Endothelial cell (in vitro differentiated cells): Measurements from ENCODE around the gene PARD3. TPM values are rescaled to one million over a fixed set of nuclear protein-coding genes. Genes with fewer than 3 reads are reported as not detected.

ENCODE experiments used
- DNase-seq: peaks from one replicate; pipeline ENCODE4 v3.0.0; 2021; ENCODE audit warnings: low spot score
- H3K27ac Mint-ChIP-seq: one replicate; pipeline ENCODE4 v1.8.0; 2021; ENCODE audit warnings: mixed read lengths, inconsistent platforms; ENCODE audit not compliant: unreplicated experiment
- H3K27me3 Mint-ChIP-seq: one replicate; pipeline ENCODE4 v1.8.0; 2021; ENCODE audit warnings: mild to moderate bottlenecking, moderate library complexity, mixed read lengths, inconsistent platforms; ENCODE audit not compliant: unreplicated experiment
- H3K36me3 Mint-ChIP-seq: one replicate; pipeline ENCODE4 v1.8.0; 2021; ENCODE audit warnings: mild to moderate bottlenecking, low read depth, mixed read lengths, inconsistent platforms; ENCODE audit not compliant: unreplicated experiment
- H3K4me1 Mint-ChIP-seq: one replicate; pipeline ENCODE4 v1.8.0; 2021; ENCODE audit warnings: mild to moderate bottlenecking, mixed read lengths, inconsistent platforms; ENCODE audit not compliant: unreplicated experiment
- H3K4me3 Mint-ChIP-seq: one replicate; pipeline ENCODE4 v1.8.0; 2021; ENCODE audit warnings: mild to moderate bottlenecking, mixed read lengths, inconsistent platforms; ENCODE audit not compliant: unreplicated experiment
- H3K9me3 Mint-ChIP-seq: one replicate; pipeline ENCODE4 v1.8.0; 2021; ENCODE audit warnings: mixed read lengths, inconsistent platforms; ENCODE audit not compliant: unreplicated experiment
- CTCF ChIP-seq: fragments of 200-600 bp; sonication (generic); IDR thresholded peaks from one replicate; pipeline ENCODE4 v1.5.0; 2021; ENCODE audit warnings: antibody characterized with exemption; ENCODE audit not compliant: unreplicated experiment
- total RNA-seq: library from RNA; stranded (reverse); fragmentation: NEBNext Ultra II Directional; extraction: Animal tissue kit (Norgen Biotek cat#: 25700); gene quantifications from one replicate; pipeline ENCODE4 v1.2.1, GENCODE V29; 2021; ENCODE audit not compliant: unreplicated experiment

Gene PARD3
- total RNA-seq, 1 donor from 2014 or later = 35.2 TPM

DNA sequence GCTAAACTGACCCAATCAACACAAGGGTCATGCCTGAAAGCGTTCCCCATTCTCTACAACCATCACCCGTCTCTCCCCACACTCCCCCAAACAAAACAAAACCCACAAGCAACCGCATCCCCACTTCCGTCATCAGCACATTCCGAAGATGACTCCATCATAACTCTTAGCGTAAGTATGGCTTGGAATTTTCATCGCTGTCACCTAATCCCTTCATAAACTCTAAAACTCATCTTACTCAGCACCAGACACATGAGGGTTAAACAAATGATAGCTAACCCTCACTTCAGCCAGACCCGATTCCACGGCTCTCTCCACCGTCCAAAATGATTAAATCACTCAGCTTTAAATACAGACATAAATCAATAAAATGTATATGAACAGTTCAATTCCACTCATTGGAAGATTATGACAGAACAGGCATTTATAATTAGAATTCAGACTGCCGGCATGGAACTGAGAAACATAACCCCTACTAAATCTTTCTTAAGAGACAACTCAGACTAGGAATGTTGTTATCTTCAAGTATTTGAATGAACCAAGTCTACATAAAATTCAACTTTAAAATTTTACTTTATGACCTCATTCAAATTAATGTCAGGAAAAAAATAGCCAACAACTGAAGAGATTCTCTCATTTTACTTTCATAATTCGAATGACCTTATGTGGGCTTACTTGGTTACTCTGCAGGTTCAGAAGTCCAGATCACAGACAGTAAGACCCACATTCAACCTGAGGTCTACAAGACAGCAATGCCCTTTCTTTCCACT, 215.9 kb downstream of the PARD3 start:
- no peaks in the 10 kb centered on the region for H3K27me3 Mint-ChIP-seq
- TF ChIP-seq CTCF = no peak
- no peak overlapping the region for H3K4me3 Mint-ChIP-seq
- no peak overlapping the region for H3K27ac Mint-ChIP-seq
- no peaks in the 10 kb centered on the region for H3K36me3 Mint-ChIP-seq
- no peak for DNase-seq
- H3K4me1 Mint-ChIP-seq = no peaks in the 10 kb centered on the region
- no peaks in the 10 kb centered on the region for H3K9me3 Mint-ChIP-seq

DNA sequence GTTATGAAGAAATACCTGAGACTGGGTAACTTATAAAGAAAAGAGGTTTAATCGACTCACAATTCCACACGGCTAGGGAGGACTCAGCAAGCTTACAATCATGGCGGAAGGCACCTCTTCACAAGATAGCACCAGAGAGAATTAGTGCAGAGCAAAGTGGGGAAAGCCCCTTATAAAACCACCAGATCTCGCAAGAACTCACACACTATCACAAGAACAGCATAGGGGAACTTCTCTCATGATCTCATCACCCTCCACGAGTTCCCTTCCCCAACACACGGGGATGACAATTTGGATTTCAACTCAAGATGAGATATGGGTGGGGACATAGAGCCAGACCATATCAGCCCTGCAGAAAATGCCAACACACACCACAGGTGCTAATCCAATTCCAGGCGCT, 218.7 kb downstream of the PARD3 start:
- DNase-seq = no peak
- Mint-ChIP-seq H3K4me3 (no peak overlapping the region), H3K36me3 (no peaks in the 10 kb centered on the region), H3K27ac (no peak overlapping the region), H3K9me3 (no peaks in the 10 kb centered on the region), H3K4me1 (peaks cover 4% of the 10 kb centered on the region), H3K27me3 (no peaks in the 10 kb centered on the region)
- no peak for TF ChIP-seq CTCF

GRCh38 chr10:34593930-34594329, 221.2 kb downstream of the PARD3 start:
- DNase-seq = no peak
- no peaks in the 10 kb centered on the region for H3K27me3 Mint-ChIP-seq
- peaks cover 12% of the 10 kb centered on the region for H3K4me1 Mint-ChIP-seq
- no peaks in the 10 kb centered on the region for H3K9me3 Mint-ChIP-seq
- no peak for TF ChIP-seq CTCF
- no peak overlapping the region for H3K4me3 Mint-ChIP-seq
- H3K27ac Mint-ChIP-seq = no peak overlapping the region
- no peaks in the 10 kb centered on the region for H3K36me3 Mint-ChIP-seq

DNA sequence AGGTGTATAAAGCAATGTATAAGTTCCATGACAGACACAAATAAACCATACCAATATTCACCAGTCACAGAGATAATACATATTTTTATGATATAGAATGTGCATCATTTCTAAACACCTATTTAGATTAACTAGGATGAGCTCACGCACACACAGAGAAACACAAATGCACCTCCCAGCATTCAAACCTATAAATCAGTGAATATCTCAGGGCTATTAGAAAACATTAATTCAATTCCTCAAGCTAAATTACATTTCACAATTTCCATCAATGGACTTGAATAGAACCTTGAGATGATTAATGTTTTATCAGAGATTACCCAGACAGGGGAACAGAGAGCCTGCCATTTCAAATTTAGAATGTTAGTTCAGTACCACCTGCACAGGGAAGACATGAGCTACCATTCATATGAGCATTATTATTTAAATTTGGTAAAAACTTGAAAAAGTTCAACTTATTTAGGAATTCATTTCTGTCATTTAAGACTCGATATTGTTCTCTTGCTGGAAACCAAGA, 221.7 kb downstream of the PARD3 start:
- Mint-ChIP-seq H3K36me3 (no peaks in the 10 kb centered on the region), H3K27me3 (no peaks in the 10 kb centered on the region), H3K9me3 (no peaks in the 10 kb centered on the region), H3K27ac (no peak overlapping the region), H3K4me1 (peaks cover 12% of the 10 kb centered on the region), H3K4me3 (no peak overlapping the region)
- no peak for DNase-seq
- no peak for TF ChIP-seq CTCF

- H3K4me1 Mint-ChIP-seq = peaks cover 12% of the 10 kb centered on the region
- H3K4me3 Mint-ChIP-seq = no peak overlapping the region
- no peaks in the 10 kb centered on the region for H3K27me3 Mint-ChIP-seq
- DNase-seq = no peak
- no peak for TF ChIP-seq CTCF
- no peaks in the 10 kb centered on the region for H3K9me3 Mint-ChIP-seq
- H3K36me3 Mint-ChIP-seq = no peaks in the 10 kb centered on the region
- H3K27ac Mint-ChIP-seq = no peak overlapping the region
Observed at GRCh38 chr10:34590793-34591192, 224.3 kb downstream of the PARD3 start.
